Measurements from ENCODE around the gene DOK7. TPM values are rescaled to one million over a fixed set of nuclear protein-coding genes. Genes with fewer than 3 reads are reported as not detected.
"Not testable (repeated sequence)": the region's sequence is repeated elsewhere in the genome, so short reads cannot be mapped to it uniquely, and the experiment has no call there.

Gene DOK7
- total RNA-seq, 1 experiment from 2014 or later: 0.26 TPM

DNA sequence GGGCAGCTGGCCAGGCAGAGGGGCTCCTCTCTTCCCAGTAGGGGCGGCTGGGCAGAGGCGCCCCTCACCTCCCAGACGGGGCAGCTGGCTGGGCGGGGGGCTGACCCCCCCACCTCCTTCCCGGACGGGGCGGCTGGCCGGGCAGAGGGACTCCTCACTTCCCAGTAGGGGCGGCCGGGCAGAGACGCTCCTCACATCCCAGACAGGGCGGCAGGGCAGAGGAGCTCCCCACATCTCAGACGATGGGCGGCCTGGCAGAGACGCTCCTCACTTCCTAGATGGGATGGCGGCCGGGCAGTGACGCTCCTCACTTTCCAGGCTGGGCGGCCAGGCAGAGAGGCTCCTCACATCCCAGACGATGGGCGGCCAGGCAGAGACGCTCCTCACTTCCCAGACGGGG lies 75.8 kb downstream of the DOK7 start:
- not testable (repeated sequence) for H3K27me3 ChIP-seq (ENCODE audit: insufficient read depth, low read length); H3K4me1 ChIP-seq (ENCODE audit: insufficient read depth, low read length); H2AFZ ChIP-seq (ENCODE audit: low read length); H3K23me2 ChIP-seq (ENCODE audit: insufficient read length, low read depth, low read length, poor library complexity, severe bottlenecking); H2BK120ac ChIP-seq (ENCODE audit: low read depth, low read length, poor library complexity, severe bottlenecking); H3K23ac ChIP-seq (ENCODE audit: insufficient read length, low read depth, low read length); H4K8ac ChIP-seq (replicated peaks; ENCODE audit: insufficient read length, low read depth, low read length); H3K18ac ChIP-seq (ENCODE audit: insufficient read length, low read depth, low read length); H2BK15ac ChIP-seq (ENCODE audit: low read depth, low read length); H3K79me1 ChIP-seq (ENCODE audit: insufficient read depth, low read depth, low read length, poor library complexity, severe bottlenecking); H3T11ph ChIP-seq (ENCODE audit: low read length); H3K36me3 Mint-ChIP-seq (ENCODE audit: insufficient read depth in 1 of 3, low read depth in 3 of 3); H2BK12ac ChIP-seq (ENCODE audit: insufficient read length, low read depth, low read length); H3K14ac ChIP-seq (ENCODE audit: insufficient read depth, low read length); H3K9me3 ChIP-seq (ENCODE audit: control insufficient read depth, low read depth, low read length); H3K56ac ChIP-seq (ENCODE audit: insufficient read length, low read depth, low read length); H4K5ac ChIP-seq (ENCODE audit: insufficient read length, low read depth, low read length); DNase-seq; H3K27ac ChIP-seq (ENCODE audit: insufficient read length, low read depth, low read length); H3K9ac ChIP-seq (ENCODE audit: extremely low read depth, insufficient read length, low read length); H4K91ac ChIP-seq (ENCODE audit: insufficient read length, low read depth, low read length); H2BK5ac ChIP-seq (ENCODE audit: insufficient read length, low read length); H2AK5ac ChIP-seq (ENCODE audit: insufficient read length, low read length); H4K20me1 ChIP-seq (ENCODE audit: control insufficient read depth, insufficient read depth, insufficient read length); H2BK20ac ChIP-seq (ENCODE audit: low read depth, low read length, poor library complexity, severe bottlenecking); H3K4me2 ChIP-seq (ENCODE audit: insufficient read depth, insufficient read length, low read length); H3K4me3 Mint-ChIP-seq; H3K4ac ChIP-seq (ENCODE audit: low read depth, low read length); H3K79me2 ChIP-seq (ENCODE audit: insufficient read depth, low read length); H3K4me1 Mint-ChIP-seq; H3K27ac Mint-ChIP-seq
- WGBS (ENCODE audit: extremely low coverage, insufficient read length, low lambda C conversion rate): no CpG with 5 or more reads among the region's 23 CpGs
- H3K9me3 Mint-ChIP-seq: peaks cover 6 to 18% of the 10 kb centered on the region in 2 experiments
- H3K27me3 Mint-ChIP-seq (ENCODE audit: low read depth): peaks cover 32% of the 10 kb centered on the region

DNA sequence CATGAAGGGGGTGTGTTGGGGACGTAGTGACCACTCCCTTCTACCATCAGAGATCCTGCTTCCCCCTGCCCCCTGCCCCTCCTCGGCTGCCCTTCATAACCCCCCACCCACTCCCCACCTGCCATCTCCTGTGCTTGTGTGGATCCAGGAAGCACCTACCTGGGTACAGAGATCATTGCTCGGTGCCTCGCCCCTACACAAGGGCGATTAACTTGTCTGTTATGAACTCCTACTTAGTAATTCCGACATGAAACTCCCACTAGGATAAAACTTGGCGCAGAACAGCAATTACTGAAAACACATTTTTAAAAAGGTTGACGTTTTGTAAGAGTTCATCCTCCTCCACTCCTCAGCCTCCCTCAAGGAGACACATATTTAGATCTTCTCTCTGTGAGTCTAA lies 80.3 kb downstream of the DOK7 start:
- Mint-ChIP-seq H3K9me3 (peaks cover 4 to 15% of the 10 kb centered on the region in 2 experiments; a peak in 4 of 5 replicates), H3K27me3 (ENCODE audit: low read depth) (peaks cover 24% of the 10 kb centered on the region)
- H3T11ph ChIP-seq (ENCODE audit: low read length); H3K4ac ChIP-seq (ENCODE audit: low read depth, low read length); H3K36me3 Mint-ChIP-seq (ENCODE audit: insufficient read depth in 1 of 3, low read depth in 3 of 3); H3K9ac ChIP-seq (ENCODE audit: extremely low read depth, insufficient read length, low read length); H2BK120ac ChIP-seq (ENCODE audit: low read depth, low read length, poor library complexity, severe bottlenecking); H3K27ac Mint-ChIP-seq; H3K14ac ChIP-seq (ENCODE audit: insufficient read depth, low read length); H3K23me2 ChIP-seq (ENCODE audit: insufficient read length, low read depth, low read length, poor library complexity, severe bottlenecking); H2AK5ac ChIP-seq (ENCODE audit: insufficient read length, low read length); H3K79me1 ChIP-seq (ENCODE audit: insufficient read depth, low read depth, low read length, poor library complexity, severe bottlenecking); H2BK12ac ChIP-seq (ENCODE audit: insufficient read length, low read depth, low read length); H3K4me1 ChIP-seq (ENCODE audit: insufficient read depth, low read length); H3K56ac ChIP-seq (ENCODE audit: insufficient read length, low read depth, low read length); H3K4me3 Mint-ChIP-seq; H3K27ac ChIP-seq (ENCODE audit: insufficient read length, low read depth, low read length); H4K20me1 ChIP-seq (ENCODE audit: control insufficient read depth, insufficient read depth, insufficient read length); H3K4me1 Mint-ChIP-seq; H2BK20ac ChIP-seq (ENCODE audit: low read depth, low read length, poor library complexity, severe bottlenecking); H2BK15ac ChIP-seq (ENCODE audit: low read depth, low read length); H4K91ac ChIP-seq (ENCODE audit: insufficient read length, low read depth, low read length); H3K4me2 ChIP-seq (ENCODE audit: insufficient read depth, insufficient read length, low read length); DNase-seq; H2BK5ac ChIP-seq (ENCODE audit: insufficient read length, low read length); H4K5ac ChIP-seq (ENCODE audit: insufficient read length, low read depth, low read length); H3K27me3 ChIP-seq (ENCODE audit: insufficient read depth, low read length); H3K18ac ChIP-seq (ENCODE audit: insufficient read length, low read depth, low read length); H3K23ac ChIP-seq (ENCODE audit: insufficient read length, low read depth, low read length); H3K79me2 ChIP-seq (ENCODE audit: insufficient read depth, low read length); H2AFZ ChIP-seq (ENCODE audit: low read length); H4K8ac ChIP-seq (replicated peaks; ENCODE audit: insufficient read length, low read depth, low read length); H3K9me3 ChIP-seq (ENCODE audit: control insufficient read depth, low read depth, low read length): not testable (repeated sequence)
- WGBS (ENCODE audit: extremely low coverage, insufficient read length, low lambda C conversion rate): no CpG with 5 or more reads among the region's 8 CpGs

Data from H9 (cell line).